Gastroesophageal sphincter (tissue), 4 donors: ENCODE results near the gene HJV. TPM values are rescaled to one million over a fixed set of nuclear protein-coding genes. Genes with fewer than 3 reads are reported as not detected.

Source experiments
- ATAC-seq: fragments of 150-250 bp; one replicate; pipeline ENCODE4 v1.9.1; 2016; ENCODE audit warnings: mild to moderate bottlenecking, moderate library complexity
- H3K27ac ChIP-seq, 4 donors: fragments of 200-600 bp; sonication (generic) in 3 of 4; 1 replicate in 3 of 4; 2 replicates in 1 of 4; pipeline ENCODE4 v1.5.1; 2016 to 2019
- H3K27me3 ChIP-seq: fragments of 200-600 bp; sonication (generic); one replicate; pipeline ENCODE4 v1.5.1; 2019
- H3K36me3 ChIP-seq, 2 donors: fragments of 200-600 bp; sonication (generic); one replicate each; pipeline ENCODE4 v1.5.1; 2019; ENCODE audit warnings: control low read depth in 1 of 2
- H3K4me1 ChIP-seq, 3 donors: fragments of 200-600 bp; sonication (generic); 1 replicate in 2 of 3; 2 replicates in 1 of 3; pipeline ENCODE4 v1.5.1; 2016 to 2019; ENCODE audit warnings: control low read depth in 2 of 3
- H3K4me3 ChIP-seq, 2 donors: fragments of 200-600 bp; sonication (generic); one replicate each; pipeline ENCODE4 v1.5.1; 2019; ENCODE audit warnings: mild to moderate bottlenecking in 1 of 2, moderate library complexity in 1 of 2
- H3K9me3 ChIP-seq, 3 donors: fragments of 200-600 bp; sonication (generic); one replicate each; pipeline ENCODE4 v1.5.1; 2017 to 2019; ENCODE audit warnings: control low read depth in 2 of 3
- CTCF ChIP-seq, 4 experiments: fragments of 200-600 bp in 2 of 4; fragments of 450-650 bp in 2 of 4; sonication (generic) in 1 of 4; IDR thresholded peaks; one replicate each; pipeline ENCODE4 v1.5.1; 2017 to 2019; ENCODE audit warnings: antibody characterized with exemption in 4 of 4, mild to moderate bottlenecking in 2 of 4, moderate library complexity in 2 of 4
- EP300 ChIP-seq: sonication (generic); formaldehyde crosslinking; IDR thresholded peaks from one replicate; pipeline ENCODE4 v1.6.1; 2017; ENCODE audit warnings: antibody characterized with exemption, mild to moderate bottlenecking
- POLR2A ChIP-seq, 2 donors: fragments of 450-650 bp; IDR thresholded peaks; one replicate each; pipeline ENCODE4 v1.6.1; 2017; ENCODE audit warnings: antibody characterized with exemption in 2 of 2, mild to moderate bottlenecking in 2 of 2, moderate library complexity in 1 of 2
- POLR2AphosphoS5 ChIP-seq: sonication (generic); formaldehyde crosslinking; IDR thresholded peaks from one replicate; pipeline ENCODE4 v1.6.1; 2017; ENCODE audit warnings: antibody characterized with exemption
- WGBS, 2 donors: methylation state at CpG; one replicate each; pipeline ENCODE4 v1.1.5; 2018; ENCODE audit warnings: low coverage in 1 of 2; 5-methylcytosine and 5-hydroxymethylcytosine counted together
- total RNA-seq, 4 donors: library from RNA; depleted of rRNA; stranded (reverse); fragments of >200 nt; gene quantifications; one replicate each; pipeline ENCODE4 v1.1.0, GENCODE V29; 2016

The HJV gene
- total RNA-seq, 4 donors from 2014 or later: 0.77 TPM; not detected in 3

- peaks cover 14 to 15% of the 10 kb centered on the region in 2 donors for H3K36me3 ChIP-seq
- TF ChIP-seq EP300: no peak
- no peak for TF ChIP-seq CTCF (IDR thresholded peaks at IDR 0.05)
- TF ChIP-seq POLR2AphosphoS5: peak; percentile 49
- ATAC-seq: no peak
- no peaks in the 10 kb centered on the region for H3K9me3 ChIP-seq
- H3K4me1 ChIP-seq: peaks cover 12 to 54% (median 23%) of the 10 kb centered on the region in 3 donors
- no peaks in the 10 kb centered on the region for H3K27me3 ChIP-seq
- no peak overlapping the region for H3K4me3 ChIP-seq
- peak overlapping the region in 3 of 4 donors; percentile 71 to 95 (median 93) for H3K27ac ChIP-seq
- 60 to 77% methylated on average over 3 to 5 of the region's 5 CpGs for WGBS, 2 donors
Measured at GRCh38 chr1:145988773-145989172, 32.8 kb downstream of the HJV start.

GRCh38 chr1:145987926-145988325, 33.6 kb downstream of the HJV start:
- Histone ChIP-seq H3K27me3 (no peaks in the 10 kb centered on the region), H3K4me3 (no peak overlapping the region), H3K27ac (peak overlapping the region; percentile 24 to 95 (median 82)), H3K4me1 (peaks cover 14 to 62% (median 30%) of the 10 kb centered on the region in 3 donors), H3K36me3 (peaks cover 6 to 7% of the 10 kb centered on the region in 2 donors), H3K9me3 (no peaks in the 10 kb centered on the region)
- no peak for ATAC-seq
- WGBS, 2 donors: 100% methylated on average over 1 of the region's 1 CpG
- TF ChIP-seq CTCF (IDR thresholded peaks at IDR 0.05) (no peak), EP300 (no peak), POLR2A (IDR thresholded peaks at IDR 0.05) (peak in 1 of 2 donors; percentile 7), POLR2AphosphoS5 (peak; percentile 36)

DNA sequence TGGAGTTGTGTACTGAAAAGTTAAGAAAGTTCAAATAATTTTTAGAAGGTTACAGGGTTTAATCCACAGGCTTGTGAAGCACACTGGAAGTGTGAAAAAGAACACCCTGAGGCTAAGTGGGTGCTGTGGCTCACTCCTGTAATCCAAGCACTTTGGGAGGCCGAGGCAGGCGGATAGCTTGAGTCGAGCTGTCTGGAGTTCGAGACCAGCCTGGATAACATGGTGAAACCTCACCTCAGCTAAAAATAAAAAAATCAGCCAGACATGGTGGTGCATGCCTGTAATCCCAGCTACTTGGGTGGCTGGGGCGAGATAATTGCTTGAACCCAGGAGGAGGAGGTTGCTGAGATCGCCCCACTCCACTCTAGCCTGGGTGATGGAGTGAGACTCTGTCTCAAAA, 35.0 kb downstream of the HJV start:
- Histone ChIP-seq H3K27me3 (no peaks in the 10 kb centered on the region), H3K9me3 (no peaks in the 10 kb centered on the region), H3K27ac (peak overlapping the region; percentile 66 to 95 (median 94)), H3K4me3 (no peak overlapping the region), H3K36me3 (no peaks in the 10 kb centered on the region), H3K4me1 (peaks cover 22 to 67% (median 44%) of the 10 kb centered on the region in 3 donors)
- ATAC-seq: no peak
- 80 to 99% methylated on average over 5 to 6 of the region's 6 CpGs for WGBS, 2 donors
- no peak for TF ChIP-seq EP300
- TF ChIP-seq CTCF (IDR thresholded peaks at IDR 0.05): no peak

- ATAC-seq: peak; percentile 32
- TF ChIP-seq EP300: no peak
- TF ChIP-seq POLR2AphosphoS5: peak; percentile 84
- Histone ChIP-seq H3K36me3 (no peaks in the 10 kb centered on the region), H3K4me3 (peak overlapping the region in 1 of 2 donors; percentile 15), H3K27ac (peak overlapping the region; percentile 66 to 95 (median 94)), H3K9me3 (no peaks in the 10 kb centered on the region), H3K4me1 (peaks cover 25 to 67% (median 51%) of the 10 kb centered on the region in 3 donors), H3K27me3 (no peaks in the 10 kb centered on the region)
- WGBS, 2 donors: 3 to 29% methylated on average over 9 to 14 of the region's 15 CpGs
Measured at GRCh38 chr1:145985502-145986439, 35.8 kb downstream of the HJV start.

DNA sequence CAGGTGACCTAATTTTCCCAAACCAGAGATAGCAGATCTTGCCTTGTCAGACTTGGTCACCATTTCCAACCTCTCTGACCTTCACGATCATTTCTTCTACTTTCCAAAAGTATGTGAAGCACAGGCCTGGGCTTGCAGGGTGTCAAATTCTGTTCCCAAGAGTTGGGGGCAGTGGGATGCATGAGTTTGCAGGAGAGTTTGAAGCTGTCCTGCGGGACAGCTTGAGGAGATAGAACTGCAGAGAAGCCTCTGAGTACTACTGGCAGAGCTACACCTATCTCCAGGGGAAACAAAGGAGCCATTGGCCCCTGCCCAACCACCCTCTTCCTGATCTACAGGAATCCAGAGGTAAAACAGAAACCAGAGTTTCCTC, 36.4 kb downstream of the HJV start:
- H3K9me3 ChIP-seq: no peaks in the 10 kb centered on the region
- H3K36me3 ChIP-seq: no peaks in the 10 kb centered on the region
- peak overlapping the region in 1 of 2 donors; percentile 15 for H3K4me3 ChIP-seq
- H3K27ac ChIP-seq: peak overlapping the region; percentile 66 to 95 (median 94)
- WGBS, 2 donors: 27 to 33% methylated on average over 1 to 2 of the region's 2 CpGs
- H3K4me1 ChIP-seq: peaks cover 30 to 70% (median 57%) of the 10 kb centered on the region in 3 donors
- no peak for TF ChIP-seq POLR2AphosphoS5
- TF ChIP-seq POLR2A (IDR thresholded peaks at IDR 0.05): no peak
- no peak for TF ChIP-seq EP300
- no peak for TF ChIP-seq CTCF (IDR thresholded peaks at IDR 0.05)
- no peaks in the 10 kb centered on the region for H3K27me3 ChIP-seq
- ATAC-seq: no peak
